SK-N-SH (cell line): ENCODE data around the gene KLC1.

ENCODE experiments used
- EZH2phosphoT487 ChIP-seq: fragments of 200-600 bp; sonication (generic); IDR thresholded peaks from 2 replicates; pipeline ENCODE4 v1.6.1; 2017; ENCODE audit warnings: low read depth, mixed run types, mild to moderate bottlenecking, antibody characterized with exemption, moderate library complexity, borderline replicate concordance
- GATA2 ChIP-seq: sonication (generic); formaldehyde crosslinking; IDR thresholded peaks from 2 replicates; pipeline ENCODE4 v1.5.0; 2020; ENCODE audit warnings: mild to moderate bottlenecking, missing genetic modification reagents
- JUND ChIP-seq: IDR thresholded peaks from 2 replicates; pipeline ENCODE4 v1.4.0; 2012
- MEF2A ChIP-seq: IDR thresholded peaks from 2 replicates; pipeline ENCODE4 v1.4.0; 2012; ENCODE audit warnings: low read depth, borderline replicate concordance
- NRF1 ChIP-seq: IDR thresholded peaks from 2 replicates; pipeline ENCODE4 v1.6.1; 2012; ENCODE audit warnings: low read depth, mild to moderate bottlenecking, low read length
- POLR2AphosphoS5 ChIP-seq: IDR thresholded peaks from 2 replicates; pipeline ENCODE4 v1.6.1; 2012; ENCODE audit warnings: low read depth, low read length
- RAD21 ChIP-seq: IDR thresholded peaks from 2 replicates; pipeline ENCODE4 v1.6.1; 2012; ENCODE audit warnings: mild to moderate bottlenecking, low read length
- RFX5 ChIP-seq: IDR thresholded peaks from 2 replicates; pipeline ENCODE4 v1.6.1; 2012; ENCODE audit warnings: mild to moderate bottlenecking, improper control_type of control experiment, low read length
- TCF12 ChIP-seq: IDR thresholded peaks from 2 replicates; pipeline ENCODE4 v1.4.0; 2012
- YY1 ChIP-seq: IDR thresholded peaks from 2 replicates; pipeline ENCODE4 v1.4.0; 2012; ENCODE audit warnings: low read depth, mild to moderate bottlenecking
- TF ChIP-seq, protein P1 (sequence below): fragments of 200-600 bp; sonication (generic); IDR thresholded peaks from 2 replicates; pipeline ENCODE4 v1.6.1; 2017; ENCODE audit warnings: antibody characterized with exemption, mild to moderate bottlenecking, moderate library complexity
- TF ChIP-seq, protein P2 (sequence below): IDR thresholded peaks from 2 replicates; pipeline ENCODE4; 2012
- TF ChIP-seq, protein P3 (sequence below): fragments of 150-350 bp; IDR thresholded peaks from 2 replicates; pipeline ENCODE4 v1.6.1; 2017; ENCODE audit warnings: antibody characterized with exemption, low read length, low read depth, borderline replicate concordance

DNA sequence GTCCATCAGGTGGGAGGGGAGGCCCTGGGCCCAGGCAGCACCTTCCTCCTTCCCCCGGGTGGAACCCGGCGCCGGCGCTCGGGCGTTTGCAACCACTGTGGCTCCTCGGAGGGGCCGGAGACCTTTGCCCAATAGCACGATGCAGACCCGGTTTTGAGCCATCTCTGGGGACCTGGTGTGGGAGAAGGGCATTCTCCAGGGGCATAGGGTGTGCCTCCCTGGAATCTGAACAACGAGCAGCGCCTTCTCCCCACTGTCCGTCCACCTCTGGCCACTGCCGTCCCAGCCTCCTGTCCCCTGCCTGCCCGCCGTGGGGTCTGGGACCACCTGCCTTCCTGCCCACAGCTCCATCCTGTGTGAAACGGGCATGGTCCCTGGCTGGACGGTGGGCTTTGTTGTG lies 99.1 kb downstream of the KLC1 start:
- TF ChIP-seq YY1 (no peak), TCF12 (no peak), RAD21 (no peak), EZH2phosphoT487 (no peak), RFX5 (no peak), NRF1 (no peak), JUND (no peak), POLR2AphosphoS5 (no peak), MEF2A (no peak), GATA2 (CRISPR knock-in tag) (no peak)
- TF ChIP-seq, protein P1, sequence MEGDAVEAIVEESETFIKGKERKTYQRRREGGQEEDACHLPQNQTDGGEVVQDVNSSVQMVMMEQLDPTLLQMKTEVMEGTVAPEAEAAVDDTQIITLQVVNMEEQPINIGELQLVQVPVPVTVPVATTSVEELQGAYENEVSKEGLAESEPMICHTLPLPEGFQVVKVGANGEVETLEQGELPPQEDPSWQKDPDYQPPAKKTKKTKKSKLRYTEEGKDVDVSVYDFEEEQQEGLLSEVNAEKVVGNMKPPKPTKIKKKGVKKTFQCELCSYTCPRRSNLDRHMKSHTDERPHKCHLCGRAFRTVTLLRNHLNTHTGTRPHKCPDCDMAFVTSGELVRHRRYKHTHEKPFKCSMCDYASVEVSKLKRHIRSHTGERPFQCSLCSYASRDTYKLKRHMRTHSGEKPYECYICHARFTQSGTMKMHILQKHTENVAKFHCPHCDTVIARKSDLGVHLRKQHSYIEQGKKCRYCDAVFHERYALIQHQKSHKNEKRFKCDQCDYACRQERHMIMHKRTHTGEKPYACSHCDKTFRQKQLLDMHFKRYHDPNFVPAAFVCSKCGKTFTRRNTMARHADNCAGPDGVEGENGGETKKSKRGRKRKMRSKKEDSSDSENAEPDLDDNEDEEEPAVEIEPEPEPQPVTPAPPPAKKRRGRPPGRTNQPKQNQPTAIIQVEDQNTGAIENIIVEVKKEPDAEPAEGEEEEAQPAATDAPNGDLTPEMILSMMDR = no peak
- TF ChIP-seq, protein P2, sequence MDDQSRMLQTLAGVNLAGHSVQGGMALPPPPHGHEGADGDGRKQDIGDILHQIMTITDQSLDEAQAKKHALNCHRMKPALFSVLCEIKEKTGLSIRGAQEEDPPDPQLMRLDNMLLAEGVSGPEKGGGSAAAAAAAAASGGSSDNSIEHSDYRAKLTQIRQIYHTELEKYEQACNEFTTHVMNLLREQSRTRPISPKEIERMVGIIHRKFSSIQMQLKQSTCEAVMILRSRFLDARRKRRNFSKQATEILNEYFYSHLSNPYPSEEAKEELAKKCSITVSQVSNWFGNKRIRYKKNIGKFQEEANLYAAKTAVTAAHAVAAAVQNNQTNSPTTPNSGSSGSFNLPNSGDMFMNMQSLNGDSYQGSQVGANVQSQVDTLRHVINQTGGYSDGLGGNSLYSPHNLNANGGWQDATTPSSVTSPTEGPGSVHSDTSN = no peak
- TF ChIP-seq, protein P3, sequence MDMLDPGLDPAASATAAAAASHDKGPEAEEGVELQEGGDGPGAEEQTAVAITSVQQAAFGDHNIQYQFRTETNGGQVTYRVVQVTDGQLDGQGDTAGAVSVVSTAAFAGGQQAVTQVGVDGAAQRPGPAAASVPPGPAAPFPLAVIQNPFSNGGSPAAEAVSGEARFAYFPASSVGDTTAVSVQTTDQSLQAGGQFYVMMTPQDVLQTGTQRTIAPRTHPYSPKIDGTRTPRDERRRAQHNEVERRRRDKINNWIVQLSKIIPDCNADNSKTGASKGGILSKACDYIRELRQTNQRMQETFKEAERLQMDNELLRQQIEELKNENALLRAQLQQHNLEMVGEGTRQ = no peak
